HG02840 (cell line): ENCODE measurements around the gene COL18A1.

Source experiments
- ATAC-seq: cut with Tn5 transposase; IDR thresholded peaks from one replicate; pipeline ENCODE4 v1.9.1; 2021; ENCODE audit warnings: mild to moderate bottlenecking, moderate library complexity, moderate number of reproducible peaks; ENCODE audit not compliant: unreplicated experiment, low FRiP score

COL18A1 gene

GRCh38 chr21:45381865-45382696 lies 22.9 kb upstream of the COL18A1 start:
- ATAC-seq, result no peak

DNA sequence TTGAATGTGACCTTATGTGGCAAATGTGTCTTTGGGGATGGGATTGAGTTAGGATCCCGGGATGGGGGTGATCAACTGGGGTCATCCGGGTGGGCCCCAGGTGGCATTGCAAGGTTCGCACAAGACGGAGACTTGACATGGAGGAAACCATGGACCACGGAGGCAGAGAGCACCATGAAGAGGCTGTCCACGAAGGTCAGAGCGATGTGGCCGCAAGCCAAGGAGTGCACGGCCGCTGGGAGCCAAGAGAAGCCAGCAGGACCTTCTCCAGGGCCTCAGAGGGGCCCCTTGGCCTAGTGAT lies 22.3 kb upstream of the COL18A1 start:
- no peak for ATAC-seq

- ATAC-seq, result no peak
Observed at GRCh38 chr21:45383111-45383614, 21.8 kb upstream of the COL18A1 start.

DNA sequence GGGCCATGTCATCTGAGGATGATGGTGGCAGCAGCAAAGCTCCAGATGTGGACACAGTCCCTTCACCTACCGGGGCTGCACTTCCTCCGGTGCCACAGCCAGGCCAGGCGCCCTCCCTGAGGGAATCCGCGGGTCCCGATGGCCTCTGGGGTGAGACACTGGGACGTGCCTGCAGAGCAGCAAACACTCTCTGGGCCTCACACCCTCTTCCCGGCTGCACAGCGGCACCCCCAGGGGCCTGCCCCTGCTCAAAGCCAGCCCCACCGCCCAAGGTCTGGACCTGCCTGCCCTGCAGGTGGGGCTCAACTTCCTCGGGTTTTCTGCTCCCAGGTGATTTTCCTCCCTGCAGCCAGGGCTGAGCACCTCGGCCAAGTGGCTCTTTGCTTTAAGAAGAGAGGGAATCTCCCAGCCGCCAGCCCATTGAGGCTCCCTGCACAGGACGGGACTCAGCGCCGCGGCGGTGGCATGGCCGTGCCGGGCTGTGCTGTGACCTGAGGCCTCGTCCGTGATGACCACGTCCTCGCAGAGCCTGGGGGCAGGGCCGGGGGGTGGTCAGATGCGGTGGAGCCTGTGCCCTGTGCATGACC lies 21.3 kb upstream of the COL18A1 start:
- ATAC-seq, result no peak

GRCh38 chr21:45384656-45385548 lies 20.1 kb upstream of the COL18A1 start:
- no peak for ATAC-seq

DNA sequence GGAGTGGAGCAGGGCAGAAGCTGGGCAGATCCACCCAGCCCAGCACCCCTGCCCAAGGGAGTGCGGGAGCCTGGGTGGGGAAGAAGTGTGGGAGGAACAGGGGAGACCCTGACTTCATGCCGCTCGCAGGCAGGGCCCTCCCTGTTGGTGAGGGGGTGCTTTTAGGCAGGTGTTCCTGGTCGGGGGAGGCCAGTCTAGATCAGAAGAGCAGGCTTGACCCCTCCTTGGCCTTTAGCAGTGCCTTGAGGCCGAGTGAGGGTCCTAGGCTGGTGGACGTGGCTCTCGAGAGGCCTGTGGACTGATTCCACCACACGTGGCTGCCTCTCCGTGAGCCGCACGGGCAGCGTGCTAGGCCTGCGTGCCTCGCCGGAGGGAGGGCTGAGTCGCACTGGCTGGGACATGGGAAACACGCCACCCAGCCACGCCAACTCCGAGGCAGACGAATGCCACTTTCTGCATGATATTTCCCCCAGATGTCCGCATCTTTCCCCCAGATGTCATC lies 19.4 kb upstream of the COL18A1 start:
- ATAC-seq, result no peak

- ATAC-seq, result no peak
Observed at GRCh38 chr21:45386336-45386727, 18.6 kb upstream of the COL18A1 start.

GRCh38 chr21:45386728-45387371 lies 18.1 kb upstream of the COL18A1 start:
- no peak for ATAC-seq

DNA sequence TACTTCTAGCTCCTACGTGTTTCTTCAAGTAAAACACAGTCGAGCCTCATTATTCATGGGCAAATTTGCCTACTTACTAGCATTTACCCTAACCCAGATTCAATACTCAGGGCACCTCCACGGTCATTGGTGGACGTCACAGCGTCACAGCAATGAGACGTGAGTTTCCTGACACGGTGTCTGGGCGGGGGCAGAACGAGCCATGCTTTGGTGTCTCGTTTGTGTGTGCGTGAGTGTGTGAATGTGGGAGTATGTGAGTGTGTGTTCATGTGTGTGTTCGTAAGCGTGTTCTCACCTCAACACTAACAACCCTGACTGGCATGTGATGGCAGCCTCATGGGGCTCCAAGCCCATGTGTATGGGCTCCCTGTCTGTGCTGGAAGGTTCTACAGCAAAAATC lies 17.5 kb upstream of the COL18A1 start:
- ATAC-seq, result no peak

DNA sequence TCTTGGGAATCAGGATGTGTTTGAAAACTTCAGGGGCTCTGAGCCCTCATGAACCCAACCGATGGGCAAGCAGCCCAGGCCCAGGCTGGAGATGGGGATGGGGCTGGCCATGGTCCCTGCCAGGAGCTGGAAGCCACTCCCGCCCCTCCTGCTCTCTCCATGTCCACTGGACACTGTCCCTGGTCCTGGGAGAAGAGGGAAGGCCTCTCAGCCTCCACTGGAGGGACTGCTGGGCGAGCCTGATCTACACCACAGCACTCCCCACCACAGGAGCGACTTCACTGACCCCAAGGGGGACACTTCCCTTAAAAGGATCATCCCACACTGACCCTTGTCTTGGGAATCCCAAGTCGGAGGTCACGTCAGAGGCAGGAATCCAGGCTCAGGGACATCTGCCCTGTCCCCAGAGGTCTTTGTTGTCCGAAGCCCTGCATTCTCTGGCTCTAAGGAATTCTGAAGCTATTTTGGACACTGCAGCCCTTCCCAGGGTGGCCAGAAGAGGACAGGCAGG lies 16.9 kb upstream of the COL18A1 start:
- ATAC-seq, result no peak

- ATAC-seq, result no peak
Observed at GRCh38 chr21:45388611-45389296, 16.2 kb upstream of the COL18A1 start.

GRCh38 chr21:45390121-45390751 lies 14.7 kb upstream of the COL18A1 start:
- ATAC-seq, result no peak

- no peak for ATAC-seq
Observed at GRCh38 chr21:45390831-45391742, 13.9 kb upstream of the COL18A1 start.

DNA sequence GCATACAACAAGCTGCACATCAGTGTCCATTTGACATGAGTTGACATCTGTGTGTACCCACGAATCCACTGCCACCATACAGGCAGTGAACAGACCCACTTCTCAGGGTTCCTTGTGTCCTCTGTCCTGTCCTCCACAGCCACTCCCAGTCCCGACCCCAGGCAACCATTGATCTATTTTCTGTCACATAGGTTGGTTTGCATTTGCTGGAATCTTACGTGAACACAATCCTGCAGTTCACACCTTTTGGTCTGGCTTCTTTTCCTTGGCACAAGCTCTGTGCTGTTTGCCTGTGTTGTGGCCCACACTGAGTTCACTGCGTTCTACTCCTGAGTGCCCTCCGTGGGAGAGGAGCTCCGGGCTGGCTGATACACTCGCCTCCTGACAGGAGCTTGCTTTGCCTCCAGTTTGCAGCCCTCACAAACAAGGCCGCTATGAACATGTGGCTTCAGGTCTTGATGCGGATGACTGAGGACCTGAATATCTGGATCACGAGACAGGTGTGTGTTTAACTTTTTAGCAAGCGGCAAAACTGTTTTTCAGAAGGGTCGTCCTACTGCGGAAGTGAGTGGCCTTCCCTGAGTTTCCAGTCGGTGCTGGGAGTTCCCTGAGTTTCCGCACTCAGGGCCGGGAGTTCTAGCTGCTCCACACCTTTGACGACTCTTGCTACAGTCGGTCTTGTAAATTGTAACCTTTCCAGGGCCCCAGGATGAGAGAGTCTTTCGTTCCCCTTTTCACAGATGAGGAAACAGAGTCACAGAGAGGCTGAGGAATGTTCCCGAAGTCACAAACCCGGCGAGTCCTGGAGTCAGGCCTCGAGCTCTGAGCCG lies 13.0 kb upstream of the COL18A1 start:
- ATAC-seq, result no peak

- no peak for ATAC-seq
Observed at GRCh38 chr21:45392573-45392971, 12.4 kb upstream of the COL18A1 start.

- no peak for ATAC-seq
Observed at GRCh38 chr21:45393021-45393420, 11.9 kb upstream of the COL18A1 start.
